ENCODE measurements around the gene POC1B. TPM values are rescaled to one million over a fixed set of nuclear protein-coding genes. Genes with fewer than 3 reads are reported as not detected.

The POC1B gene
- total RNA-seq, 2 donors from 2014 or later: 11.9 to 30.7 TPM

GRCh38 chr12:89559753-89560152 is 33.9 kb upstream of the POC1B start:
- H3K36me3 ChIP-seq: no peaks in the 10 kb centered on the region
- no peak overlapping the region for H3K4me3 ChIP-seq
- no peaks in the 10 kb centered on the region for H3K9me3 ChIP-seq
- H3K27me3 ChIP-seq (replicated peaks; ENCODE audit: insufficient read depth): no peaks in the 10 kb centered on the region
- ATAC-seq (ENCODE audit: insufficient number of reproducible peaks, low FRiP score, low read depth) (no peak), DNase-seq (ENCODE audit: low spot score) (no peak)
- TF ChIP-seq CTCF (IDR thresholded peaks at IDR 0.05): no peak
- no peak overlapping the region for H3K27ac ChIP-seq
- H3K4me1 ChIP-seq (ENCODE audit: control insufficient read depth in 1 of 2, low read depth in 2 of 2): no peaks in the 10 kb centered on the region

- Histone ChIP-seq H3K36me3 (no peaks in the 10 kb centered on the region), H3K4me3 (no peak overlapping the region), H3K4me1 (ENCODE audit: control insufficient read depth in 1 of 2, low read depth in 2 of 2) (no peaks in the 10 kb centered on the region), H3K27me3 (replicated peaks; ENCODE audit: insufficient read depth) (no peaks in the 10 kb centered on the region), H3K27ac (no peak overlapping the region), H3K9me3 (no peaks in the 10 kb centered on the region)
- TF ChIP-seq CTCF (IDR thresholded peaks at IDR 0.05): no peak
- DNase-seq (ENCODE audit: low spot score) (no peak), ATAC-seq (ENCODE audit: insufficient number of reproducible peaks, low FRiP score, low read depth) (no peak)
Measured at GRCh38 chr12:89556976-89557375, 31.1 kb upstream of the POC1B start.

- no peak overlapping the region for H3K4me3 ChIP-seq
- no peaks in the 10 kb centered on the region for H3K4me1 ChIP-seq (ENCODE audit: control insufficient read depth in 1 of 2, low read depth in 2 of 2)
- no peaks in the 10 kb centered on the region for H3K36me3 ChIP-seq
- no peak overlapping the region for H3K27ac ChIP-seq
- no peaks in the 10 kb centered on the region for H3K9me3 ChIP-seq
- ATAC-seq (ENCODE audit: insufficient number of reproducible peaks, low FRiP score, low read depth) (no peak), DNase-seq (ENCODE audit: low spot score) (no peak)
- no peaks in the 10 kb centered on the region for H3K27me3 ChIP-seq (replicated peaks; ENCODE audit: insufficient read depth)
- TF ChIP-seq CTCF (IDR thresholded peaks at IDR 0.05): no peak
Measured at GRCh38 chr12:89552376-89552775, 26.5 kb upstream of the POC1B start.

GRCh38 chr12:89551747-89552146 is 25.9 kb upstream of the POC1B start:
- Histone ChIP-seq H3K27ac (no peak overlapping the region), H3K36me3 (no peaks in the 10 kb centered on the region), H3K27me3 (replicated peaks; ENCODE audit: insufficient read depth) (no peaks in the 10 kb centered on the region), H3K9me3 (no peaks in the 10 kb centered on the region), H3K4me1 (ENCODE audit: control insufficient read depth in 1 of 2, low read depth in 2 of 2) (no peaks in the 10 kb centered on the region), H3K4me3 (no peak overlapping the region)
- no peak for ATAC-seq (ENCODE audit: insufficient number of reproducible peaks, low FRiP score, low read depth)
- no peak for DNase-seq (ENCODE audit: low spot score)
- no peak for TF ChIP-seq CTCF (IDR thresholded peaks at IDR 0.05)

- DNase-seq (ENCODE audit: low spot score) (no peak), ATAC-seq (ENCODE audit: insufficient number of reproducible peaks, low FRiP score, low read depth) (no peak)
- Histone ChIP-seq H3K4me3 (no peak overlapping the region), H3K27ac (no peak overlapping the region), H3K36me3 (no peaks in the 10 kb centered on the region), H3K27me3 (replicated peaks; ENCODE audit: insufficient read depth) (no peaks in the 10 kb centered on the region), H3K4me1 (ENCODE audit: control insufficient read depth in 1 of 2, low read depth in 2 of 2) (peaks cover 0 to 19% of the 10 kb centered on the region in 2 donors), H3K9me3 (no peaks in the 10 kb centered on the region)
- no peak for TF ChIP-seq CTCF (IDR thresholded peaks at IDR 0.05)
Measured at GRCh38 chr12:89547101-89547500, 21.3 kb upstream of the POC1B start.

Data from thoracic aorta (tissue), 2 donors.